Stimulated activated CD4-positive, alpha-beta T cell treated with anti-CD3 and anti-CD28 coated beads, Interleukin-15, amount 100 ng/mL, for 48 hours (primary cell): Measurements from ENCODE around the gene CFAP92.

Experiments
- DNase-seq, 2 donors: peaks; one replicate each; pipeline ENCODE4 v3.0.0-alpha.2; 2020; ENCODE audit warnings: low read depth in 2 of 2

Gene CFAP92

GRCh38 chr3:129005526-129006303 lies 11.8 kb upstream of the CFAP92 start:
- DNase-seq = no peak

DNA sequence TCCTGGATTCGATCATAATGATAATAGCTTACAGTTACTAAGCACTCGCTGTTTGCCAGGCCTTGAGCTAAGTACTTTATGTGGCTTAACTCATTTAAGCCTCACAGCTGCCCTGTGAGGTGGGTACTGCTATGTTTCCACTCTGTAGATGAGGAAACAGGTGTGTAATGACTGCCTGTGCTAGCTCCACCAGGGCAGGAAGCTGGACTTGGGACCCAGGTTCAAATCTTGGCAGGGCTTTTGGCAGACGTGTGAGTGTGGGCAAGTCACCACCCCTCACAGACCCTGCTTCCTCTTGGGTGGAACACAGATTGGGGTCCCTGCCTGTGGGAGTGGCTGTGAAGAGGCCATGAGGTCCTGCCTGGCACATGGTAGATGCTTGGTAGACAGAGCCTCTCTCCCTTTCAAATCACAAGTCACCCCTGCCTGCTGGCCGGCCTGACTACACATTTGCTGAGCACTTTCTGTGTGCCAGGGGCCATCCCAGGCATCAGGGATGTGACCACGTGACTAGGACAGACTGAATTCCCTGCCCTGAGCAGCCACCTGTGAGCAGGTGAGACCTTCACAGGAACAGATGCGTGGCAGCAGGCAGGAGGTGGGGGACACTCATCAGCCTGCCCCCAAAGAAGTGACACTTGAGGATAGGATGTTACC lies 10.9 kb upstream of the CFAP92 start:
- DNase-seq = no peak

- DNase-seq = no peak
These were observed 9.8 kb upstream of the CFAP92 start for GRCh38 chr3:129003578-129004112.

GRCh38 chr3:129002573-129003569 lies 9.0 kb upstream of the CFAP92 start:
- no peak for DNase-seq

- no peak for DNase-seq
These were observed 8.1 kb upstream of the CFAP92 start for GRCh38 chr3:129001806-129002572.

DNA sequence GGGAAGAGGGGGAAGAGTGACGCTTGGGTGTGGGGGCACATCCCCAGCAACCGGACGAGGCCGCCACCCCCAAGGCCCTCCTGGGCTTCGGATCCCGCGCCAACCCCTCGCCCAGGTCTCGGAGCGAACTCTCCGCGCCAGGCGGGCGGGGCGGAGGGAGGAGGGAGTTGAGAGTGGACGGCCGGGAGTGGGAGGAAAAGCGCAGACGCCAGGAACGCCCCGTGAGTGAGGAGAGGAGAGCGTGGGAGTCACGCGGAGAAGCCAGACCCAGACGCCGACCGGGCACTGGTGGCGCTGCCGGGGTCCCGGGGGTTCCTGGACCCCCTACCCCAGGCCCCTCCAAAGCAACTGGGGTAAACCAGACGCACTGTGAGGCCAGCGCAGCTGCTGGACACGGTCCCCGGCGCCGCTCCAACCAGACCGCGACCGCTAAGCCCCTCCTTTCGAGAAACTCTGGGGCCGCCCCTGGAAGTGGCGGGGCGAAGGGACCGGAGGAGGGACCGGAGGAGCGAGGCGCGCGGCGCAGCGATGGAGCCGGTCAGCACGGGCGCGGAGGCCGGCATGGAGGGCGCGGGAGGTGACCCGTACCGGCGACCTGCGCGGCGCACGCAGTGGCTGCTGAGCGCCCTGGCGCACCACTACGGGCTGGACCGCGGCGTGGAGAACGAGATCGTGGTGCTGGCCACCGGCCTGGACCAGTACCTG lies 7.4 kb upstream of the CFAP92 start, which contains the start of gene EFCC1:
TSS of gene EFCC1 (plus strand) at position 204 of the 705 bp plus-strand sequence. CDS start at position 529, 325 bp downstream.
- DNase-seq = no peak

GRCh38 chr3:129000742-129001100 lies 6.8 kb upstream of the CFAP92 start:
- no peak for DNase-seq

GRCh38 chr3:128999102-128999501 lies 5.2 kb upstream of the CFAP92 start:
- DNase-seq = no peak

DNA sequence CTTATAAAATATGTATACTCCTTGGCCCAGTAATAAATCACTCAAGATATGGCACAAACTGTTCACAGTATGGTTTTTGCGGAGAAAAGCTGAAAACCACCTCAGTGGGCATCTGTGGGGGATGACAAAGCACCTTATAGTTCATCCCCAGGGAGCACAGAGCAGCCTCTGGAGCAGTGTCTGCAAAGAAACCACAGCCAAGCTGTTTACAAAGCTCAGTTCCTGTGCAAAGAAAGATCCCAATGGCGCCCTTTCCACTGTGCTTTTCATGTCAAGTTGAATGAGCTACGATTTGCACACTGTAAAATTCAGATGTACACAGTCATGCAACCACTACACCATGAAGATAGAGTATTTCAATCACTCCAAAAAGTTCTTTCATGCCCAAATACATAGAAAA lies 4.7 kb upstream of the CFAP92 start:
- no peak for DNase-seq

- no peak for DNase-seq
These were observed 3.7 kb upstream of the CFAP92 start for GRCh38 chr3:128997486-128998133.

DNA sequence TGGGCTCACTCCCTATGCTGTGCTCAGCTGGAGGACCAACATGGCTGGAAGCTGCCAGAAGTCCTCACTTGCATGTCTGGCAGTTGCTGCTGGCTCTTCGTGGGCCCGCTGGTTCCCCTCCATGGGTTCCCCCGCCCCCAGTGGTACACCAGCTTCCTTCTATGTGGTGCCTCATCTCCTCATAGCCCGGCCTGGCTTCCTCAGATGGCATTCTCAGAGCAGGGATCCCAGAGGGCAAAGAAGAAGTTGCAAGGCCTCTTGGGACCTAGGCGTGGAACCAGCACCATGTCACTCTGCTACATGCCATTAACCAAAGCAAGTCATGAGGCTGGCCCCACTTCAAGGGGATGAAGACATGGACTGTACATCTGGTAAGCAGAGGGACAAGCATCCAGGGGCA lies 2.9 kb upstream of the CFAP92 start:
- DNase-seq = no peak

DNA sequence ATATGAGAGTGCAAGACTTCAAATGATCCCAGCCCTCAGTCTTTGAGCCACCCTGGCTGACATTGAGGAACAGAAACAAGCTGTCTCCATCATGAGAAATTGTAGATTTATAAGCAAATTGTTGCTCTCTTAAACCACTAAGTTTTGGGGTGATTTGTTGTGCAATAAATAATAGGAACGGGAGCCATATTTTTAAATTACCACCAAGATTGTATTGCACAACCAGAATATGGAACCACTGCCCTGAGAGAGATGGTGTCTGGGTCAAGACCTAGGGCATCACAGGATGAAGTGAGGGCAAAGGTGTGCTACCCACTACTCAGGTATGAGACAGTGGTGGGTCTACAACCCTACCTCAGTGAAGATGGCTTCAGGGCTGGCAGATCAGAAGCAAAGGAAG lies 2.3 kb upstream of the CFAP92 start:
- DNase-seq = no peak

GRCh38 chr3:128995737-128996136 lies 1.9 kb upstream of the CFAP92 start:
- DNase-seq = no peak

GRCh38 chr3:128994581-128995546 lies 988 bp upstream of the CFAP92 start:
- DNase-seq = no peak

DNA sequence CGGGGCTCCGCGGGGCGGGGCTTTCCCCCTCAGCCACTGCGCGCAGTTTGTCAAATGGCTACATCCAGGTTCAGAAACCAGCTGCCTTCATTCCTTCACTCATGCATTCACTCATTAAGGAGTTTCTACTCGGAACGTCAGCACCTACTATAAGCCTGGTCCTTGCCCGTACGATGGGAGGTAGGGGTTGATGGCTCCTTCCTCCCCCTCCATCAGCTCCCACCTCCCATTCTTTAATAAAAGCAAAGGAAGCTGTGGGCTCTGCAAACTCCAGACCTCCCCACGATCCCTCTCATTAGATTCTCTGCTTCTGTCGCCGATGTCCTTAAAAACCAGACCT lies 267 bp upstream of the CFAP92 start:
- no peak for DNase-seq

DNA sequence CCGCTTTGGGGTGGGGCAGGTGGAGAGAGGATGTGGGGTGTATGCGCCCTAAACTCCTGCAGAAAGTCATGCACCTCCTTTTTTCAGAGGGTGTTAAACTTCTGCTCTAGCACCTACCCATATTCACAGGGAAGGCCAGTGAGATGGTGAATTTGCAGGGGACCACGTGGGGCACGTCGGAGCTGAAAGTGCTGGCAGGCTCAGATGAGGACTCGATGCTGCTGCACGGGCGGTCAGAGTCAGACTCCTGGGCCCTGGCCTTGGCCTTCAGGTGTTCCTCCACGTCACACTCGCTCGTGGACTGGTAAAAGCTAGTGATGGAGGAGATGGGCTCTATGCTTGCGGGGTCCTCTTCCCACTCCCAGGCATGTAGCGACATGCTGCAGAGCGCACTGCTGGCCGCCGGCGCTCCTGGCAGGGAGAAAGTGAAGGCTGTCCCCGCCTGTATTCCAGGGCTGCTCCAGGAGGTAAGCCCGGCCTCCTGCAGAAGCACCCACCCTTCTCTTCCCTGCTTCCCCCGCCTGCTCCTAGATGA lies 883 bp downstream of the CFAP92 start:
- no peak for DNase-seq

DNA sequence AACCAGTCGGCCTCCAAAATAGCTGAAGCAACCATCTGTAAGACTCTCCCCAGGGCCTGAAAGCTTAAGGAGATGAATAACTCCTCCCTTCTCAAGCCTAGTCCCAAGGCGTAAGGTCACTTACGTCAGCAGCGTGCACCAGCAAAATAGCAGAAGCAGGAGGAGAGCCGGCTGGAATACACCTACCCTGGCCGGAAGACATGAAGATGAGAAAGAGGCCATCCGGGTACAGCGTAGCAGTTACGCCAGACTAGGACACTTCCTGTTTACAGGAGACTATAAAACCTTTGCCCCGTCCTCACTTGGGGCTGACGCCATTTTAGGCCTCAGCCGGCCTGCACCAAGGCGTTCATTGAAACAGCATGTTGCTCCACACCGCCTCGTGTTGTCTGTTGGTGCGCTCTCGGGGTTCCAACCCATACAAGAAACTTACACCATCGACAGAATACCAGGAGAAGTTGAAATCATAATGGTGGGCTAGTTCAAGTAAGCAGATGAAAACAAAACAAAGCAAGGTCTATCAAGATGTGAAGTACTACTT lies 2.5 kb downstream of the CFAP92 start:
- DNase-seq = no peak

DNA sequence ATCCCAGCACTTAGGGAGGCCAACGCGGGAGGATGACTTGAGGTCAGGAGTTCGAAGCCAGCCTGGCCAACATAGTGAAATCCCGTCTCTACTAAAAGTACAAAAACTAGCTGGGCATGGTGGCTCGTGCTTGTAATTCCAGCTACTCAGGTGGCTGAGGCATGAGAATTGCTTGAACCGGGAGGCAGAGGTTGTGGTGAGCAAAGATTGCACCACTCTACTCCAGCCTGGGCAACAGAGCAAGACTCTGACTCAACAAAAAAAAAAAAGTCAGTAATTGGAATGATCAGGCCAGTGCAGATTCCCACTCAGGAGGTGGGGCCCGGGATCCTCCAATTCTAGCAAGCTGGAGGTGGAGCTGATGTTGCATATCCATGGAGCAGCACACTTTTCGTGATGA lies 5.6 kb downstream of the CFAP92 start:
- no peak for DNase-seq
